Endothelial cell of hepatic sinusoid (primary cell): ENCODE data around the gene GNG4.
"Not testable (repeated sequence)": the region's sequence is repeated elsewhere in the genome, so short reads cannot be mapped to it uniquely, and the experiment has no call there.

ENCODE experiments used
- in situ Hi-C: cut with HindIII; loops from 2 replicates; pipeline ENCODE4 v1.10.0; 2017; ENCODE audit warnings: low sequenced_read_pairs

GNG4 gene

DNA sequence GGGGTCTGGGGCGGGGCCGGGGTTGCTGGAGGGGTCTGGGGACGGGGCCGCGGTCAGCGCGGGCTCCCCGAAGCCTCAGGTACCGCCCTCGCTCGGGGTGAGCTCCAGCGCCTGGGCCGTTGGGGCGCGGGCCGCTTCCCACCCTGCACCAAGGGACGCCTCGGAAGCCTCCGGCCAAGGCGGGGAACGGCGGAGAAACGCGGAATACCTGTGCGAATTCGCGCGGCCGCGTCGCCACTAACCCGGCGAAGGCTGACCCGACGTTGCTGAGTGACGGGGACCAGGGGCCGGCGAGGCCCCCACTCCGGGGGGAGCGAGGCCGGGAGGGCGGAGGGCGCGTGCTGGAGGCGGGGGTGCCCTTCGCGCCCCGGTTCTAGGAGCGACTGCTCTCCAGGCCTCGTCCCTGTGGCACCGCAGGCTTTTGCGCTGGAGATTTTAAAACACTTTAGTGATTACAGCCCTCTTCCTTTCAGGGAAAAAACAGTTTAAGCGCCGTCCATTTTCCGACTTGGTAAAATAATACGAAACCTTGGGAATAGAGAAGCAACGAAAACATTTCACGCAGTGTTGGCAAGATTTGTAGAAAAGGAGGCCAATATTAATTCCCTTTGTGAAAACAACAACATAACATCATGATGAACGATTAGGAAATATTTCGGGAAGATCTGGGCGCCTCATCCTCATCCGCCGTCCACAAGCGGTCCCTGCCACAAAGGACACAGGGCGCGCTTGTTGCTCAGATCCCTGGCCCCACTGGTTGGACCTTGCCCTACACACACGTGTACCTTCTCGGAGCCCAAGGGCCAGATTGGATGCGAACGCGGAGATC is 971 bp upstream of the GNG4 start:
- in situ Hi-C loops: no loop called here

DNA sequence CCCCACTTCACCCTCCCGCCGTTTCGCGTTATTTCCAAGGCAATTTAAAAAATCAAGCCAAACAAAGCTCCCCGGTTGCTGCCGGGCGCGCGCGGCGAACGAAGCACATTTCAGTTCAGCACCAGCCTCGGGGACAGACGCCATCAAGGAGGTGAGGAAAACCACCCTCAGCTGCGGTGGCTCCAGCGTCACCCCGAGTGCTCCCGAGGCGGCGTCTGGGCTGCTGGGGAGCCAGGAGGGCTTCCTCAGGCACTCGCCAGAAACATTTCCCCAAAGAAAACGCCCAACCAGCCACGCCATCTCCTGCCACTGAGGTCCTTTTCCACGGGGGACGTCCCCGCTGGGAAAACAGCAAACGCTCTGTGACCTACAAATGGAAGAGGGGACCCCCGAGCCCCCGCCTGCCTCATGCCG is 623 bp downstream of the GNG4 start:
- in situ Hi-C loops: no loop called here

DNA sequence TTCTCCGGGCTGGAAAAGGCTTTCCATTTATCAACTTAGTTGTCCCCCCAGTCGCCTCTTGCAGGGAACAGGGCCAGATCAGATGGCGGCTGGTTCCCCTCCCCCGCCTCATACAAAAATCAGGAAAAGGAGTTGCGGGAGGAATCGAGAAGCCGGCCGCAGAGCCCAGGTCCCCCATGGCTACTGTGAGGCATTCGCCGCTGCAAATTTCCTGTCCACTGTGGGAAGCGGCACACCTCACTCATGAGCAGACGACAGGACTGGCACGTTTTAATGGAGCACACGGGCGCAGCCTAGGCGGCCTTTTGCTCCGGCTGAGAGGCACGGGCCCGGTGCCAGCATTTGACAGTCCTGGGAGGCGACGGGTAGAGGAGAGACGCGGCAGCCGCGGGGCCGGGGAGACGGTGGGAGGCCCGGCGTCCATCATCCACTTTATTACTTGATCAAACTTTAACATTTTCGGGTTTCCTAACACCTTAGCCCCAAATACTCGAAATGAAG is 1.1 kb downstream of the GNG4 start:
- in situ Hi-C loops: no loop called here

DNA sequence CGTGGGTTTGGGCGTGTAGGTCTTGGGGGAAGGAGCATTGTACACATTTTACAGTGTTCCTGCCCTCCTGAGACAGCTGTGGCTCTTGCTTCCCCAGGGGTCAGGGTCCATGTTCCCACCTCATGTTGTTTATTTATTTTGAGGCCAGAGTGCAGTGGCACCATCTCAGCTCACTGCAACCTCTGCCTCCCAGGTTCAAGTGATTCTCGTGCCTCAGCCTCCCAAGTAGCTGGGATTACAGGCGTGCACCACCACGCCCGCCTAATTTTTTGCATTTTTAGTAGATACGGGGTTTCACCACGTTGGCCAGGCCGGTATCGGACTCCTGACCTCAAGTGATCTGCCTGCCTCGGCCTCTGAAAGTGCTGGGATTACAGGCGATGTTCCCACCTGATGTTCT is 2.0 kb downstream of the GNG4 start:
- in situ Hi-C loops: not testable (repeated sequence)

DNA sequence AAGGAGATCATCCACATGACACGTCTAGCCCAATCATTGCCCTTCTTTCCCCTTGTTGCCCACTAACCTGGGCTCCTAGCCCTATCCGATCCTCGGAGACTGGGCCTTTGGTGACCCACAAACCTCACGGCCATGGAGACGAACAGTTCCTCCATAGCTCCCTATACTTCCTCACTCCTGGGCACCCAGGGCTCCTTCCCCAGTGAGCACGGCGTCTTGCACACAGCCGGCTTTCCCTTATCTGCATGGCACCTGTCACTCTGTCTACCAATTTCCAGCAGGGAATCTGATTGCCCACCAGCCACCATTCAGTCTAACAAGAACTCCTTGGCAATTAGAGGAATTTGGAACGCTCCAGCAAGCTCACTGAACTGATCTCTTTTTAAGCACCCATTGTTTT is 3.1 kb downstream of the GNG4 start:
- in situ Hi-C loops: no loop called here

DNA sequence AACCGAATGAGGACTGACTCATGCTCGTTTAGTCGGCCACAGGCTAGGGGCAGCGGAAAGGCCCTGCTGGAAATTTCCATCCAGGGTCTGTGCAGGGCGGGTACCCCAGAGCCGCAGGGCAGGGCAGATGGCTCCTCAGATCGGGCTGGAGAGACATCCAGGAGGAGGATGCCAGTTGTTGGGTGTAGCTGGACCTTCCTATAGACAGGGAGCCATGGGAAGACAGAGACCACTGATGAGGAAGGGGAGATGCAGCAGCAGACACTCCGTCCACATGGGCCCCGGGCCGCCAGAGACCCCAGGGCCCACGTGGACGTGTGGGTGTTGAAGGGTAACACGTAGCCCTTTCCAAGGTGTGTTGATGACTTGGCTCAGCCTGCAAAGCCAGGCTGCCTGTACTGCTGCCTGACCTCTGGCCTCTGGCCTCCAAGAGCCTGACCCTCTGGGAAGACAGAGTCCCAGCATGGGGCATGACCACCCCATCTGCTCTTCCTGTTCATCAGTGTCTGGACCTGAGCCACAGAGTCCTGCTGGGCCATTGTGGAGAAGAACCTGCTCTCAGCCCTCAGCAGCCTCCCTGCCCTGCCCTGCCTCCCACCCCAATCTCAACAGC is 4.8 kb downstream of the GNG4 start:
- in situ Hi-C loops: no loop called here

DNA sequence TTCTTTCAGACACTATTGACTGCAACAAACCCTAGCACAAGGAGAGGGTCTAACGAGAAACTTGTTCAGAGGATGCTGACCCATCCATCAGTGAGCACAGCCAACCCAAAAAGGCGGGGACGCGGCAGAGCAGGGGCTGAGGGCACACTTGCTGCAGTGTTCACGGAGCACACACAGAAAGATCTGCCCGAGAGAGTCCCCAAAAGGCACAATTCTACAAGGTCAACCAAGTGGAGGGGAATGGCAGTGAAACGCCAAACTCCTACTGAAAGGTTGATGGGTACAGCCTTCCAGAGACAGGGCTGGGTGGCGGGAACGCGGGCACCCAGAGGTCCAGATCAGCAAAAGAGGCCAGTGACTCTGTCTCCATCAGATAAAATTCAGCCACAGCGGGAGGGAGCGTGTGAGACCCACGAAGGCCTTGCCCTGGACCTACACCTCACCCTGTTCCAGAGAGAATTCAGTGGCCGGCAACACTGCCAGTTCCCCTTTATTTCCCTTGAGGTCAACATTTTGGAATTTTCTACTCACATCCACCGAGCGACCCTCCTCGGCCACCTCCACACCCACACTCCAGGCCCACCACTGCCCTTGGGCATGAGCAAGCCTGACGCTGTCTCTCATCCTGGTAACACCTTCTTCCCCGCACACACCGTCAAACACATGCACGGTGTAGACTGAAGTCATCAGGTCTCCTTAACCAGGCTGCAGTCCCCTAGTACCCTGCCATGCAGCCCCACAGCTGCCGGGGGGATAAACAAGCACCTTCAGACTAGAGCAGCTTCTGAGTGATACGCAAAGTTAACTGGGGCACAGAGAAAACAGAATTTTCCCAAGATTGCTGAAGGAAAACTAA is 5.5 kb downstream of the GNG4 start:
- in situ Hi-C loops: no loop called here

DNA sequence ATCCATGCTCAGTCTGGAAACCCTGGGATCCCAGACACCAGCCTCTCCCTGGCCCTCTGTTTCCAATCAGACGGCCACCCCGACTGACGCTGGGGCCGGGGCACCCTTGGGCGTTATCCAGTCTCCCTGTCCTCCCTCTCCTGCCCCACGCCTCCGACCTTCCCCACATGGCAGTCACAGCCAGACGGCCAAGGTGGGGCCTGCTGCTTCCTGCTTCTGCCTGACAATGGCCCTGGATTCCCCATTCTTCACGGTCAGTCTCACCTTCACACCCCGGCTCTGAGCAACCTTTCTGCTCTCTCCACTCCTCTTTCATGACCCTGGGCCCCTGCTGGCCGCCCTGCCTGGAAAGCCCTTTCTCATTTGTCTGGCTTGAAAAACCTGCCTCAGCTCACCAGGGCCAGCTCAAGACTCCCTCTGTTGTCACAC is 6.6 kb downstream of the GNG4 start:
- in situ Hi-C loops: no loop called here

DNA sequence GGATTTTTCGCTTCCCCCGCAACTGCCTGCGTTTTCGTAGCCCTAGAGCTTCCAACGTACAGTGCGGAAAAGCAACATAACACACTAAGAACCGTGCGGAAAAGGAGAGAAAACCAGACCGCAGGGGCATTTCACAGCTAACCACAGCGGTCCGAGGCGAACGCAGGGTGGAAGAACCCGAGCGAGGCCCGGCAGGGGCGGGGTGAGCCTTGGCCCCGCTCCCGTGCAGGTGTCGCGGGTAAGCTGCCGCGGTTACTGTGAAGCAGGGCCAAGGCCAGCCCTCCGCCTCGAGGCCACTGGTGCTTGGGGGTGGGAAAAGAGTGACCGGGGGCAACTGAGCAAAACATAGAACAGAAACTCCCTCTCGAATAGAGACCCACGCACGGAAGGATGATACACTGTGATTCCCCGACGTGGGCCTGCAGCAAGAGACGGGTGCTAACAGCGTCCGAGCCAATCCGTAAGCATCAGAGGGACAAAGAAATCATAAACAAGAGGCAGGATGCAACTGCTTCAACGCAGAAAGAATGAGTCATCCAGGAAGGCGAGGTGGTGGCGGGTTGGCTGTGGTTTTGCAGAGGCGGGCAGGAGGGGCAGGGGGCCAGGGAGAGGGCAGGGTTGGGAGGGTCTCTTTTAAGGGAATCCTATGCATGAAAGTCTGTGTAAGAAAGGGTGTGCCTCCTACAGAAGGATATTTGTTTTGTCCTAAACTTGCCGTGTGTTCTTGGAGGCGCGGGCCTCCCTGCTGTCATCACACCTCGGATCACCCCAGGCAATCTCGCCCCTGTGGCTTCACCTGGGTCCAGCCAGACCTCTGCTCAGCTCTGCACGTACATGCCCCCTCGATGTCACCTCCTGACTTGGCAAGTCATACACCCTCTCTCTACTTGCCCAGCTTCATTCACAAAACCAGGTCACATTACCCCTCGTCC is 7.3 kb downstream of the GNG4 start:
- in situ Hi-C loops: no loop called here

DNA sequence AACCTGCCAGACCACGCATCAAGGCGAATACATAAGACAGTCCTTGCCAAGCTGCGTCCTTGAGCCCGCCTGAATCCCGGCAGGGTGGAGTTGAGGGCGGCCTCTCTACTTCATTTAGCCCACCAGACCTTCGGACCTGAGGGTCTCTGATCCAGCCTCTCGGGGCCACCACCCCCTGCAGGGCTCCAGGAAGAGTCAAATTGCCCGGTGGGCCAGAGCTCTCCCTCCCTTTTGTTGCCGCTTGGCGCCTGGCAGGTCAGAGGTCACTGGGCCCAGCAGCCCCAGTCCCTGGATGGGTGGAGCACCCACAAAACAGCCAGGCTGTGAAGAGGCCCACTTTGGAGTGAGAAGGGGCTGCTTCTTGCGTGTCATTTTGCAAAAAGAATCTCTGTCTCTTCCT is 9.0 kb downstream of the GNG4 start:
- in situ Hi-C loops: no loop called here

DNA sequence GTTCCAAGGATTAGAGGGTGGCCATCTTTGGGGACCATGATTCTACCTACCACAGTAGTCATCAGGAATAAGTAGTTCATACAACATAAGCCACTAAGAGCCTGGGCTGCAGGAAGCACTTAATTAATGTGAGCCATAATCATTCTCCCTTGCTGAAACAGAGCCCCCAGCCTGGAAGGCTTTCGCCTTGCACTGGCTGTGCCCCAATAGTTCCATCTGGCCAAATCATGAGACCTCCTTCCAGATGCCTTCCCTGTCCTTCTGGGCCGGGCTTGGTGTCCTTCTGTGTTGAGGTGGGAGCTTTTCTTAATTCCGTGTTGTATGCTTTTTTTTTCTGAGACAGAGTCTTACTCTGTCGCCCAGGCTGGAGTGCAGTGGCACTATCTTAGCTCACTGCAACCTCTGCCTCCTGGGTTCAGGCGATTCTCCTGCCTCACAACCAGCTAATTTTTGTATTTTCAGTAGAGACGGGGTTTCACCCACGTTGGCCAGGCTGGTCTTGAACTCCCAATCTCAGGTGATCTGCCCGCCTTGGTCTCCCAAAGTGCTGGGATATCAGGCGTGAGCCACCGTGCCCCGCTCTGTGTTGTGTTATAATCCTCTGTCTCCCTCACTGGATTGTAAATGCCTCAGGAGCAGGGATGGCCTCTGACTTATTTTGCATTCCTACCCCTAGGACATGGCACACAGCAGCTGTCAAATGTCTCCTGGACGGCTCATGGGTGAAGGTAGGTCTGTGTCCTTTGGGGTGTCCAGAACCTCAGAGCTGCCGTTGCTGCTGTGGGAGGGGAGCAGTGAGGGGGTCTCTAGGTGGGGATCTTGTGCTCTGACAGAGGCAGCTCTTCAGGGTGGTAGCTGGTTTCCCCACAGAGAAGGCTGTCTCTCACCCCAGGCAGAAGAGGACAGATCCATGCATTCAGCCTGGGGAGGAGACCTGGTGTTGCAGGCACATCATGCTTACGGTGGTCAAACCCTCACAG is 10.1 kb downstream of the GNG4 start:
- in situ Hi-C loops: no loop called here

DNA sequence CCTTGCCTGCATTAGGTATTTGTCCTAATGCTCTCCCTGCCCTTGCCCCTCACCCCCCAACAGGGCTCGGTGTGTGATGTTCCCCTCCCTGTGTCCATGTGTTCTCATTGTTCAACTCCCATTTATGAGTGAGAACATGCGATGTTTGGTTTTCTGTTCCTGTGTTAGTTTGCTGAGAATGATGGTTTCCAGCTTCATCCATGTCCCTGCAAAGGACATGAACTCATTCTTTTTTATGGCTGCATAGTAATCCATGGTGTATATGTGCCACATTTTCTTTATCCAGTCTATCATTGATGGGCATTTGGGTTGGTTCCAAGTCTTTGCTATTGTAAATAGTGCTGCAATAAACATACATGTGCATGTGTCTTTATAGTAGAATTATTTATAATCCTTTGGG is 11.0 kb downstream of the GNG4 start:
- in situ Hi-C loops: not testable (repeated sequence)

DNA sequence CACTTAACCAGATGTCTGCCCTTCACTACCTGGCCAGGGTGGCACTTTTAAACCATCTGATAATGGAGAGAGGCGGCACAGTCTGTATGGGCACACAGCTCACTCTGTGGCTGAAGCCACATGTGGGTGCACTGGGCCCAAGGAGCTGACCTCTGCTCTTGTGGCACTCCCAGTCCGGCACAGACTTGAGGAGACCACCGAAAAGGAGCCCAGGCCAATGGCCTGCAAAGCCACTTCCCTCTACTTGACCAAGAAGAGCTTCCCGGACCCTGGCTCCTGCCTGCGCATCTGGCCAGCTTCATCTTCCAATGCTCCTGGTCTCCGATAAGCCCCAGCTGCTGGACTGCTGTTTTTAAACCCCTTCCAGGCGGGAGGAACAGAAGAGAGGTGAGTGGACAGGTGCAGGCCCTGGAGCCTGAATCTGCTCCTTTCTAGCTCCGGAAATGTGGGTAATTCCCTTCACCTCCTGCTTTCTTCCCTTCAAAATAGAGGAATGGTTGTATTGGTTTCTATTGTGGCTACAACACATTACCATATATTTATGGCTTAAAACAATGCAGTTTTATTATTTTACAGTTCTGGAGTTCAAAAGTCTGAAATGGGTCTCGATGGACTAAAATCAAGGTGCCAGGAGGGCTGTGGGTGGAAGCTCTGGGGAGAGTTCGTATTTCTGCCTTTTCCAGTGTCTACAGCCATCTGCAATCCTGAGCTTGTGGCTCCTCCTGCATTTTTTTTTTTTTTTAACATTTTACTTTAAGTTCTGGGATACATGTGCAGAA is 11.6 kb downstream of the GNG4 start:
- in situ Hi-C loops: no loop called here

DNA sequence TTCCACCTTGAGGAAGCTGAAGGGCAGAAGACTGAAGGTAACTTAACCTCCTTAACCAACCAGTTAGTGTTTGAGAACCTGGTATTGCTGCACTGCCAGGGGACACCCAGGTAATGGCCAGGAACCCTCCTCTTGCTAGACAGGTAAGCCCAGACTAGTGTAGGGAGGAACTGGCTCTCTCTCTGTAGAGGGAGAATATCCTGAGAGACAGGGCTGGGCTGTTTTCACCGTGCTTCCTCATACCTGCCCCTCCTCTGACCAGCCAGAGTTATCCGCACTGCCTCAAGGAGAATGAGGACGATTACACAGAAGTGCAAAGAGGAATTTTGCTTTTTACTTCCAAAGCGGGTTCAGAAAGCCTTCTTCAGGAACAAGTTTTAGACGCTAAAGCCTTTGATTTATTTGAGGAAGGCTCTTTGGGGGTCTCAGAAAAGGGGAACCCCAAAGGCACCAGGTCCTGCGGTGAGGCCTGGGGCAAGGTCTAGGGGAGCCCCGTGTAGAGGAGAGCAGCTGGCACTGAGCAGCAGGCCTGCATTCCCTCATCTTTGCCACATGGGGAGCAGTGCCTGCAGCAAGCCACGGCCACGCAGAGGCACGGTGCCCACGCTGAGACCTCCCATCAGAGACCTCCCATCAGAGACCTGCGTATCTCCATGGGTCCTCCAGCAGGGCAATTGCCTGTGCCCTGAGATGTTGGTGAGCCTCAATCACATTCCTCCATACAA is 13.5 kb downstream of the GNG4 start:
- in situ Hi-C loops: no loop called here

DNA sequence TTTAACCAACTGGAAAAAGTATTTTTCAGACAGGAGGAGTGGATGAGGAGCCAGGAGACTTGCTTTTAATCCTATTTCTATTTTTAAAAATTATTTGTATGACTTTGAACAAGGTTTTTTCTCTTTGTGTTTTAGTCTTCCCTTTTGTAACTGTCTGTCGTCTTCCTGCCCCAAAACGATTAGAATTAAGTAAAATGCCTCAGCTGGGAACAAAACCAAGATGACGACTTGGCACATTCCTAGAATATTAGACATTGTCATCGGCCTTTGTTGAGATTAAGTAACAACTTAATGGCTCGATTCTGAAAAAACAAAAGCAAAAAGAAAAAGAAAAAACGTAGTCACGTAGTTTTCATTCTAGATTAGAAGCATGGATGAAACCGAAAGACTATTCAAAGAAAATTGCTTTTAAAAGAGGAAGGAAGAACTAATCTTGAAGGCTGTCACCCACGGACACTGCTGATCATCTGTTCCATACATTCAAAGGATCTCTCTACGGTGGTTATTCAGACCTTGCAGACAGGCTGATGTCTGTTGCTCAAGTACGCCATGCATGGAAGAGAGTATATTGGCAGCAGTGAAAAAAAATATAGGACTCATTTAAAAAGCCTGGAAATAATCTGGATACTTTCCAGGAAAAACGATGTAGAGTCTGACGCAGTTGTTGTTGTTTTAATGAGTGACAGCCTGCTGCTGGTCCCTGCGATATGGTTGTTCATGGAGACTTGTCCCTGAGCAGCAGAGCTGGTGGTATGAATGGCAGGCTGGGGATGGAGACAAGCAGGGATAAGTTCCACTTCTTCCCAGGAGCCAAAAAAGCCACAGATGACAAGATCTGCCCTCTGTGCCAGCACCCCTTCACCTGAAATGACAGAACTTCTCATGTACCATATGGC is 16.8 kb downstream of the GNG4 start:
- in situ Hi-C loops: no loop called here

DNA sequence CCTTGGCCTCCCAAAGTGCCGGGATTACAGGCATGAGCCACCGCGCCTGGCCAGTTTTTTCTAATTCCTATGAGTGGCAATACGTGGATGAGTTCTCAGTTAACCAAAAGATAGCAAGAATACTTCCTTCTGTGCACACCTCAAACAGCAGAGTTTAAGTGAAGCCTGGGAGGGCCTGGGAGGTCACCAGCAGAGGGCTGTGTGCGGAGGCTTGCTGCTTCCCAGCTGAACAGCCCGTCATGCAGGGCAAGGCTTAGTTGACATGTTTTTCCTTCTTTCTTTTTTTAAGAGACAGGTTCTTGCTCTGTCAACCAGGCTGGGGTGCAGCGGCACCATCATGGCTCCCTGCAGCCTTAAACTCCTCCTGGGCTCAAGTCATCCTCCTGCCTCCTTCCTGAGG is 17.8 kb downstream of the GNG4 start:
- in situ Hi-C loops: no loop called here
